ENCODE results near the gene PHC3.

The PHC3 gene

GRCh38 chr3:170162052-170162451 is 19.5 kb downstream of the PHC3 start:
- Mint-ChIP-seq H3K27ac (peak overlapping the region; percentile 83), H3K27me3 (no peaks in the 10 kb centered on the region), H3K4me1 (ENCODE audit: low read depth) (peaks cover 61% of the 10 kb centered on the region), H3K4me3 (peak overlapping the region; percentile 28), H3K9me3 (ENCODE audit: low read depth) (peaks cover 5% of the 10 kb centered on the region), H3K36me3 (peaks cover 31% of the 10 kb centered on the region)

GRCh38 chr3:170159933-170160332 is 21.6 kb downstream of the PHC3 start:
- Mint-ChIP-seq H3K4me1 (ENCODE audit: low read depth) (peaks cover 62% of the 10 kb centered on the region), H3K27ac (peak overlapping the region; percentile 83), H3K27me3 (no peaks in the 10 kb centered on the region), H3K9me3 (ENCODE audit: low read depth) (peaks cover 5% of the 10 kb centered on the region), H3K36me3 (peaks cover 30% of the 10 kb centered on the region), H3K4me3 (no peak overlapping the region)

- Mint-ChIP-seq H3K27ac (peak overlapping the region; percentile 78), H3K27me3 (no peaks in the 10 kb centered on the region), H3K4me3 (no peak overlapping the region), H3K36me3 (peaks cover 30% of the 10 kb centered on the region), H3K9me3 (ENCODE audit: low read depth) (peaks cover 5% of the 10 kb centered on the region), H3K4me1 (ENCODE audit: low read depth) (peaks cover 62% of the 10 kb centered on the region)
Measured at GRCh38 chr3:170159459-170159858, 22.1 kb downstream of the PHC3 start.

- no peaks in the 10 kb centered on the region for H3K27me3 Mint-ChIP-seq
- peaks cover 19% of the 10 kb centered on the region for H3K36me3 Mint-ChIP-seq
- H3K9me3 Mint-ChIP-seq (ENCODE audit: low read depth) = no peaks in the 10 kb centered on the region
- peaks cover 57% of the 10 kb centered on the region for H3K4me1 Mint-ChIP-seq (ENCODE audit: low read depth)
- H3K27ac Mint-ChIP-seq = peak overlapping the region; percentile 91
- H3K4me3 Mint-ChIP-seq = no peak overlapping the region
Measured at GRCh38 chr3:170155604-170156003, 25.9 kb downstream of the PHC3 start.

GRCh38 chr3:170154569-170155143 is 26.9 kb downstream of the PHC3 start:
- Mint-ChIP-seq H3K27me3 (no peaks in the 10 kb centered on the region), H3K9me3 (ENCODE audit: low read depth) (no peaks in the 10 kb centered on the region), H3K4me1 (ENCODE audit: low read depth) (peaks cover 56% of the 10 kb centered on the region), H3K27ac (peak overlapping the region; percentile 91), H3K4me3 (peak overlapping the region; percentile 76), H3K36me3 (peaks cover 18% of the 10 kb centered on the region)

- H3K27ac Mint-ChIP-seq = peak overlapping the region; percentile 91
- peaks cover 52% of the 10 kb centered on the region for H3K4me1 Mint-ChIP-seq (ENCODE audit: low read depth)
- peak overlapping the region; percentile 76 for H3K4me3 Mint-ChIP-seq
- H3K27me3 Mint-ChIP-seq = no peaks in the 10 kb centered on the region
- H3K36me3 Mint-ChIP-seq = peaks cover 15% of the 10 kb centered on the region
- H3K9me3 Mint-ChIP-seq (ENCODE audit: low read depth) = no peaks in the 10 kb centered on the region
Measured at GRCh38 chr3:170154084-170154483, 27.4 kb downstream of the PHC3 start.

- Mint-ChIP-seq H3K36me3 (peaks cover 14% of the 10 kb centered on the region), H3K27ac (no peak overlapping the region), H3K27me3 (no peaks in the 10 kb centered on the region), H3K9me3 (ENCODE audit: low read depth) (no peaks in the 10 kb centered on the region), H3K4me1 (ENCODE audit: low read depth) (peaks cover 53% of the 10 kb centered on the region), H3K4me3 (no peak overlapping the region)
Measured at GRCh38 chr3:170151536-170151935, 30.0 kb downstream of the PHC3 start.

- H3K9me3 Mint-ChIP-seq (ENCODE audit: low read depth) = no peaks in the 10 kb centered on the region
- no peaks in the 10 kb centered on the region for H3K27me3 Mint-ChIP-seq
- H3K4me3 Mint-ChIP-seq = no peak overlapping the region
- peaks cover 49% of the 10 kb centered on the region for H3K4me1 Mint-ChIP-seq (ENCODE audit: low read depth)
- no peak overlapping the region for H3K27ac Mint-ChIP-seq
- H3K36me3 Mint-ChIP-seq = peaks cover 17% of the 10 kb centered on the region
Measured at GRCh38 chr3:170149016-170149415, 32.5 kb downstream of the PHC3 start.

GRCh38 chr3:170145278-170145677 is 36.3 kb downstream of the PHC3 start:
- Mint-ChIP-seq H3K27me3 (no peaks in the 10 kb centered on the region), H3K9me3 (ENCODE audit: low read depth) (no peaks in the 10 kb centered on the region), H3K36me3 (peaks cover 14% of the 10 kb centered on the region), H3K4me1 (ENCODE audit: low read depth) (peaks cover 41% of the 10 kb centered on the region), H3K4me3 (no peak overlapping the region), H3K27ac (no peak overlapping the region)

- no peaks in the 10 kb centered on the region for H3K9me3 Mint-ChIP-seq (ENCODE audit: low read depth)
- H3K4me1 Mint-ChIP-seq (ENCODE audit: low read depth) = peaks cover 39% of the 10 kb centered on the region
- no peaks in the 10 kb centered on the region for H3K27me3 Mint-ChIP-seq
- H3K36me3 Mint-ChIP-seq = peaks cover 10% of the 10 kb centered on the region
- no peak overlapping the region for H3K27ac Mint-ChIP-seq
- H3K4me3 Mint-ChIP-seq = no peak overlapping the region
Measured at GRCh38 chr3:170144437-170144843, 37.1 kb downstream of the PHC3 start.

GRCh38 chr3:170142373-170142772 is 39.2 kb downstream of the PHC3 start:
- Mint-ChIP-seq H3K27ac (no peak overlapping the region), H3K4me3 (no peak overlapping the region), H3K27me3 (no peaks in the 10 kb centered on the region), H3K36me3 (peaks cover 6% of the 10 kb centered on the region), H3K9me3 (ENCODE audit: low read depth) (no peaks in the 10 kb centered on the region), H3K4me1 (ENCODE audit: low read depth) (peaks cover 39% of the 10 kb centered on the region)

- H3K27ac Mint-ChIP-seq = no peak overlapping the region
- peaks cover 40% of the 10 kb centered on the region for H3K4me1 Mint-ChIP-seq (ENCODE audit: low read depth)
- no peaks in the 10 kb centered on the region for H3K27me3 Mint-ChIP-seq
- no peak overlapping the region for H3K4me3 Mint-ChIP-seq
- H3K9me3 Mint-ChIP-seq (ENCODE audit: low read depth) = peaks cover 4% of the 10 kb centered on the region
- H3K36me3 Mint-ChIP-seq = peaks cover 19% of the 10 kb centered on the region
Measured at GRCh38 chr3:170137986-170138385, 43.5 kb downstream of the PHC3 start.

GRCh38 chr3:170132335-170132734 is 49.2 kb downstream of the PHC3 start:
- H3K4me3 Mint-ChIP-seq = no peak overlapping the region
- peaks cover 4% of the 10 kb centered on the region for H3K9me3 Mint-ChIP-seq (ENCODE audit: low read depth)
- no peaks in the 10 kb centered on the region for H3K27me3 Mint-ChIP-seq
- H3K36me3 Mint-ChIP-seq = peaks cover 29% of the 10 kb centered on the region
- no peak overlapping the region for H3K27ac Mint-ChIP-seq
- H3K4me1 Mint-ChIP-seq (ENCODE audit: low read depth) = peaks cover 41% of the 10 kb centered on the region

- Mint-ChIP-seq H3K9me3 (ENCODE audit: low read depth) (peaks cover 4% of the 10 kb centered on the region), H3K4me3 (no peak overlapping the region), H3K27ac (peak overlapping the region; percentile 64), H3K27me3 (no peaks in the 10 kb centered on the region), H3K36me3 (peaks cover 24% of the 10 kb centered on the region), H3K4me1 (ENCODE audit: low read depth) (peaks cover 35% of the 10 kb centered on the region)
Measured at GRCh38 chr3:170130532-170130931, 51.0 kb downstream of the PHC3 start.

GRCh38 chr3:170128977-170129431 is 52.5 kb downstream of the PHC3 start:
- Mint-ChIP-seq H3K4me3 (peak overlapping the region; percentile 51), H3K4me1 (ENCODE audit: low read depth) (peaks cover 35% of the 10 kb centered on the region), H3K27ac (peak overlapping the region; percentile 76), H3K9me3 (ENCODE audit: low read depth) (peaks cover 4% of the 10 kb centered on the region), H3K36me3 (peaks cover 15% of the 10 kb centered on the region), H3K27me3 (no peaks in the 10 kb centered on the region)

All from activated naive CD8-positive, alpha-beta T cell (primary cell).